GM04504 (cell line): ENCODE data around the gene UQCC3.
"Not testable (repeated sequence)": the region's sequence is repeated elsewhere in the genome, so short reads cannot be mapped to it uniquely, and the experiment has no call there.

Experiments
- DNase-seq: peaks from one replicate; pipeline ENCODE4 v3.0.0-alpha.2; 2012; ENCODE audit warnings: low read depth

Gene UQCC3, protein sequence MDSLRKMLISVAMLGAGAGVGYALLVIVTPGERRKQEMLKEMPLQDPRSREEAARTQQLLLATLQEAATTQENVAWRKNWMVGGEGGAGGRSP

DNA sequence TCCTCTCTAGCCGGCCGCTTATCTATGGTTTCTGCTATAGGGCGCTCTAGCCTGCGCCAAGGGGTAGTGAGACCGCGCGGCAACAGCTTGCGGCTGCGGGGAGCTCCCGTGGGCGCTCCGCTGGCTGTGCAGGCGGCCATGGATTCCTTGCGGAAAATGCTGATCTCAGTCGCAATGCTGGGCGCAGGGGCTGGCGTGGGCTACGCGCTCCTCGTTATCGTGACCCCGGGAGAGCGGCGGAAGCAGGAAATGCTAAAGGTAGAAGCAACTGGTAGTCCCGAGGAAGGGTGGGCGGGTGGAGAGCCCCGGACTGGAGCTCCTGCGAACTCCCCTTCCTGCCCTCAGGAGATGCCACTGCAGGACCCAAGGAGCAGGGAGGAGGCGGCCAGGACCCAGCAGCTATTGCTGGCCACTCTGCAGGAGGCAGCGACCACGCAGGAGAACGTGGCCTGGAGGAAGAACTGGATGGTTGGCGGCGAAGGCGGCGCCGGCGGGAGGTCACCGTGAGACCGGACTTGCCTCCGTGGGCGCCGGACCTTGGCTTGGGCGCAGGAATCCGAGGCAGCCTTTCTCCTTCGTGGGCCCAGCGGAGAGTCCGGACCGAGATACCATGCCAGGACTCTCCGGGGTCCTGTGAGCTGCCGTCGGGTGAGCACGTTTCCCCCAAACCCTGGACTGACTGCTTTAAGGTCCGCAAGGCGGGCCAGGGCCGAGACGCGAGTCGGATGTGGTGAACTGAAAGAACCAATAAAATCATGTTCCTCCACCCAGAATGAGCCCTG, at the start of gene UQCC3, which contains the start of gene LBHD1:
UQCC3 (plus strand) TSS at position 66 of the 782 bp plus-strand sequence; CDS start at position 139, 73 bp downstream.
LBHD1 (minus strand) TSS at position 660 of the 782 bp plus-strand sequence. CDS start 2,236 bp downstream, outside the sequence.
- peak; percentile 58 for DNase-seq

DNA sequence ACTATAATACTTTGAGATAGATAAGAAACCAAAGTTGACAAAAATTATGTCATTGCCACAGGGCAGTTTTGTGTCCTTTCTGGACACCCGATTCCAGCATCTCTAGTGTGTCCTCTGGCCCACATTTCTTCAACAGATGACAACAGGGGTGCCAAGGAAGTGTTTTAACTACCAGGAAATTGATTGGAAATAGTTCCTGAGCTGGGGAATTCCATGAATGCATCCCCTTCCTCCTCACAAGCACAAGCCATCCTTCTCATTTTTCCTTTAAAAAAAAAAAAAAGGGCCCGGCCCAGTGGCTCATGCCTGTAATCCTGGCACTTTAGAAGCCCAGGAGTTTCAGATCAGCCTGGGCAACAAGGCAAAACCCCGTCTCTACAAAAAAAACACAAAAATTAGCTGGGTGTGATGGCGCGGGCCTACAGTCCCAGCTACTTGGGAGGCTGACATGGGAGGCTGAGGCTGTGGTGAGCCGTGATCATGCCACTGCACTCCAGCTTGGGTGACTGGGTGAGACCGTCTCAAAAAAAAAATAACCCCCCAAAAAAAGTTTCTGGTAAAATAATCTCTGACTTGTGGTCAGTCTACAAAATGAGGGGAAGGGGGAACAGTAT, 48.9 kb upstream of the UQCC3 start:
- no peak for DNase-seq

GRCh38 chr11:62627713-62628112, 43.8 kb upstream of the UQCC3 start:
- no peak for DNase-seq

DNA sequence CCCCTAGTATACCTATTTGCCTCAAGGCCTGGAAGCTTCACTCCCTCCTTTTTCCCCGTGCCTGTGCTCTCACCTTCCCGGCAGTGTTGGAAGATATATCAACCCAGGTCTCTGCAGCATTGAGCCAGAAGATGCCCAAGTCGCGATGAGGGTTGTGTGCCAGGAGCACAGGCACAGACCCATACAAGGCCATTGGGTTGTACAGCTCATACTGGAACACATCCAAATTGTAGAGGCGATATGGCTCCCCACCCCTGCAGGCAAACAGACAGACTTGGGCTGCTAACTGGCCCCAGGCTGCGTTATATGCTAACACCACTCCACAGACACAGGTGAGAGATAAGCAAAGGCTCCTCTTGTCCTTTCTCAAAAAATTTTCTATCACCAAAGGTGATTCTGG, 39.0 kb upstream of the UQCC3 start:
- DNase-seq, result no peak

DNA sequence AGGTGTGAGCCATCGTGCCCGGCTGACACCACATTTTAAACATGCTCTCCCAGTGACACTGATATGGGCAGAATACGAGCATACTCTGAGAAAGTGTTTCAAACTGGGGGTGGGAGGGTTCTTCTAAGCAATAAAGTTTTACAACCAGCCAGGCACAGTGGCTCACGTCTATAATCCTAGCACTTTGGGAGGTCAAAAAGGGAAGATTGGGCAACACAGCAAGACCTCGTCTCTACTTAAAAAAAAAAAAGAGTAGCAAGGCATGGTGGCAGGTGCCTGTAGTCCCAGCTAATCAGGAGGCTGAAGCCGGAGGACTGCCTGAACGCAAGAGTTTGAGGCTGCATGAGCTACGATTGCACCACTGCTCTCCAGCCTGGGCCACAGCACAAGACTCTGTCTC, 27.3 kb upstream of the UQCC3 start:
- DNase-seq, result no peak

GRCh38 chr11:62645671-62645945, 25.9 kb upstream of the UQCC3 start:
- DNase-seq, result no peak

DNA sequence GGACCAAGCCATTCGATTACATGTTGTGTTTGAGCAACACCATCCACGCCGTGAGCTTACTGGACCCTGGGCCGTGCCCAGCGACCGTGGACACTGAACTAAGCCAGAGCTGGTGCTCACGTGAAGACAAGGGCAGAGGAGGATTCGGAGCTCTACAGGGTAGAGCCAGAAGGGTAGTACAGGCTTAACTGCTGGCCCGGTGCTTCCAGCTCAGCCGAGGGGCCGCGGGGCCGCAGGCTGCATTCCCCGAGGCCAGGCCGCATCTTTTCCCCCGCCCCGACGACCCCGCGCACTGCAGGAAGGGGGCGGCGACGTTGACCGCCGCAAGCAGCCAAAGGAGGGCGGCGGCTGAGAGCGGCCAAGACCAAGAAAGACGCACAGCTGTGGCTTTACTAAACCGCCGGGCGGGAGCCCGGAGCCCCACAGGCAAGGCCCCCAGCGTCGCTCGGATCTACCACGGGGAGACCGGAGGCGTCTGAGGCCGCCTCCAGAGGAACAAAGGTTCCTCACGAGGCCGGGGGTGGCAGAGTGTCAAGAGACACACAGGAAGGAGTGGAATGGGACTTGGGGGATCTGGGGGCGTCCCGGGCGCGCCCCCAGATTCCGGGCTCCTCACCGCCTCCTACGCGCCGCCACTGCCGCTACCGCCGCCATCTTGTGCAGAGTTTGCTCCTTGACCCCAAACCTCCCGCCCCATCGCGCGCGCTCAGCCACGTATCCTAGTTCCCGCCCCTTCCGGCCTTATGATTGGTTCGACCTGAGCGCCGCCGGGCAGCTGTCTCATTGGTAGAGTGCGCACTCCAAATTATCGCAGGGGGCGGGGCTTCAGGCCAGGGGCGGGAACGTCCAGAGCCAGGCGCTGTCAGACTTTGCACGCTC, 25.3 kb upstream of the UQCC3 start, which contains the start of gene GANAB:
GANAB (minus strand) TSS at position 668 of the 879 bp plus-strand sequence; CDS start at position 654, 14 bp downstream.
- DNase-seq, result peak; percentile 98

DNA sequence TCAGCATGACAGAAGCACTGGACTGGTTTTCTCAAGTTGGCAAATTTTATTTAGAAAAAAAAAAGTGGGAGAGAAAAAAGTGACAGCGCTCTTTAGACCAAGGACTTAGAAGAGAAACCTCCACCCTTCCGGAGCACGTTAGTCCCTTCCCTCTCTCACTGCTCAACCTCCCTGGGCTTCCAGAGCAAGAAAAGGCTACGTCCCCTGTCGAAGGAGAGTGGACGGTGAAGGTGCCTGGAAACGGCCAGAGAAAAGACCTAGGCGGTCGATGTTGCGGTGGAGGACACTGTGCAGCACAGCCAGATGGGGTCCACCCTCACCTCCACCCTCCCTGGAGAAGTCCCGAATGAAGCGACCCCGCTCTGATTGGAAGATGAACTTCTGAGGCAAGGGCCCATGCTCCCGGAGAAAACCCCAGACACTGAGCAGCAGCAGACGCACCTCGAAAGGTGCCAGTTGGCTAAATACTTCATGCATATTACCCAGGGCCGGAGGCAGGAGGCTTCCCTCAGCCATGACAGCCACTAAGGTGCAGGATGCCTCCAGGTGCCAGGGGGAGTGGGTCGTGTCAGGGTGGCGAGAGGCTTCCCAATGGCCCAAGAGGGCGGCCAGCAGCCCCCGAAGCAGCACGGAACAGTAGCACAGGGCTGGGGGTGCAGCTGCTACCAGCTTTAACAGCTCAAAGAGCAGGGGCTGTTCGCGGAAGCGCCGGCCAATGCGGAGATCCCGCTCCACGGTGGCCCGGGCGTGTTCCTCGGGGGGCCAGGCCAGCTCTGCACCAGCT, 24.5 kb upstream of the UQCC3 start:
- DNase-seq, result no peak

- peak; percentile 38 for DNase-seq
Measured at GRCh38 chr11:62647609-62648005, 23.9 kb upstream of the UQCC3 start.

DNA sequence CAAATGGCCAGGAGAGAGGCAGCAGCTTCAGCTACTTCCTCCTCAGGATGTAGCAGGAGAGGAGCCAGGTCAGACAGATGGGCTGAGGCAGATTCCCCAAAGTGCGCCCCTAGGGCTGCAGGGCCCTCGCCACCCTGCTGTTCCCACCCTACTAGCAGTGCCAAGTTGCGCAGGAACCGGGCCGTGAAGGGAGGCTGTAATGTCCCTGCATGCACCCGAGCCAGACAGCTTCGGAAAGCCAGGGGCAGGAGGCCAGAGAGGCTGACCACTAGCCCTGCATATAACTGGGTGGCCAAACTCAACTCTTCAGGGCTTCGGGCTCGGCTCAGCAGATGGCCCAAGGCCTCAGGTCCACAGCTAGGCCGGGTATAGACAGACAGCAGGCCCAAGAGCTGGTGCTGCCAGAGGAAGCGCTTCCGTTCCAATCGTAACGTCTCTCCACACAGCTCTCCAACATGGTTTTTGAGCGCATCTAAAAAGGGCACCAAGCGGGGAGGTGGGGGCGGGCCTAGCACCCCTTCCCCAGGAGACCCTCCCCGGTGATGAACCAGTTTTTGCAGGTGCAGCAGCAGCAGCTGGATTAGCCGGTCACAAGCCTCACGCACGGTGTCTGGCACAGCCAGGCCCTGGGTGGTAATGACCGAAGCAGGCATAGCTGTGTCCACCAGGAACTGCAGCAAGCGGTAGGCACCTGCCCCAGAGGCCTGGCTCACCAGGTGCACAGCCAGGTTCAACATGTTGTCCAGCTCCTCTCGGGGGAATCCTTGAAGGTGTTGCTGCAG, 23.1 kb upstream of the UQCC3 start:
- DNase-seq, result no peak

DNA sequence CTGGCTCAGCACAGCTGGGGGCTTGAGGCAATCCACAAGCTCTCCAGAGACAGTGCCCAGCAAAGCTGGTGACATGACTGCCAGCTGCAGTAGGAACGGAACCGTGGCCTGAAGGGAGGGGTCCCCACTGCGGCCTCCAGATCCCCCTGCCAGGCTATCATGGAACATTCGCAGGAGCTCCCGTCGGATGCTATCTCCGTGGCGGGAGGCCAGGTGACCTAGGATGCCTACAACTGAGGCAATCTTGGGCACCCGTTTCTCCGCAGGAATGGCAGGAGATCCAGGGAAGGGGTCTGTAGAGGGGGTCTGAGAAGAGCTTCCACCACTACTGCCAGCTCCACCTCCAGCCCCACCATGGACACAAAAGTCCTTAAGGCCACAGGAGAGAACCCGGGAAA, 22.5 kb upstream of the UQCC3 start:
- no peak for DNase-seq

DNA sequence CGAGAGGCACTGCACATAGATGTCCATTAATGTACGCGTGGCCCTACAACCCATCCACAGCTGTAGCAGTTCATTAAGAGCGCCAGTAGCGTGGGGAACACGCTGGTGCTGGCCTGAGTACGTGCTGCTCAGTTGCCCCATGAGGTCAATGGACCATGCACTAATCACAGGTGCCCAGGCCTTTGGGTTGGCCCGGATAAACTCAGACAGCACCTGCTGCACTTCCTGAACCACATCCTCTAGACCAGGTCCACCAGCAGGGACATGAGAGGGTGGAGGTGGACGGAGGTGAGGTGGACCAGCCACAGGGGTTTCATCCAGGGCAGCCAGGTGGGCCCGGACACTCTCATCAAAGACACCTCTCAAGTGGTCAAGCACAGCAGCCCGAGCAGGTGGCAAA, 22.0 kb upstream of the UQCC3 start:
- no peak for DNase-seq

GRCh38 chr11:62650283-62650682, 21.2 kb upstream of the UQCC3 start:
- not testable (repeated sequence) for DNase-seq

DNA sequence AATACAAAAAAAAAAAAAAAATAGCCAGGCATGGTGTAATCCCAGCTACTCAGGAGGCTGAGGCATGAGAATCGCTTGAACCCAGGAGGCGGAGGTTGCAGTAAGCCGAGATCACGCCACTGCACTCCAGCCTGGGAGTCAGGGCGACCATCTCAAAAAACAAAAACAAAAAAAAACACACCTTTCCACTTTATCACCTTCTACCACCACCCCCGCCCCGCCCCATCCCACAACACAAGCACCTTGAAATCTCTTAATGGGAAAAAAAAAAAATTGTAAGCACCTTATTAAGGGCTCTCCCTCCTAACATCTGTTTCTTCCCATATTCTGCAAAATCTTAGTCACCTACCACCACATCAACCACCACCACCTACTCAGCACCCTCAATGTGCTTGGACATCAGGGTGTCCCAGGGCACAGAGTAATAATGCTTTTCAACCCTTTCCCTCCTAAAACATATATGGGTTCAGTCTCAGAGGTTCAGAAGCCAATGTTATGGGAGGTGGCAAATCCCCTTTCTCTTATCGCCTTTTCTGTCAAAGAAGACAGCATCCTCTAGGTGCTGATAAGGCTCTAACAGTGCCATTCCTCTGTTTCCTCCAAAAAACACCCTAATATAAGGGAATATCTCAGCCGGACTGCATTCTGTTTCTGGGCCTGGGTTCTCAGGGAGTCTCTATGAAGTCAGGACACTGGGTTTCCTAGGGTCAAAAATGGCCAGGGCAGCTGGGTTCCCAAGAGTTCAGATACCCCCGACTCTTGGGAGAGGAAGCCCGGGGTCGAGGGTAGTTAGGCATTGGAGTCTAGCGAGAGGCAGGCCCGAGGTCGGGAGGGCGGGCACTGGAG, 19.1 kb upstream of the UQCC3 start:
- DNase-seq, result no peak

DNA sequence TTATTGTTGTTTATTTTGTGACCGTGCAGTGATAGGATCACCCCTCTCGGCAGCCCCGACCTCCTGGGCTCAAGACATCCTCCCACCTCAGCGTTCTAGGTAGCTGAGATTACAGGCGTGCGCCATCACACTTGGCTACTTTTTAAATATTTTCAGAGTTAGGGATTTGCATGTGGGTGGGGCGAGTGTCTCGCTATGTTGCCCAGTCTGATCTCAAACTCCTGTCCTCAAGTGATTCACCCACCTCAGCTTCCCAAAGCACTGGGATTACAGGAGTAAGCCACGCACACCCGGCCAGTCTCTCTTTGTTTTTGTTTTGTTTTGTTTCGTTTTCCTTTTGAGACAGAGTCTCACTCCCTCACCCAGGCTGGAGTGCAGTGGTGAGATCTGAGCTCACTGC, 17.2 kb upstream of the UQCC3 start:
- no peak for DNase-seq

DNA sequence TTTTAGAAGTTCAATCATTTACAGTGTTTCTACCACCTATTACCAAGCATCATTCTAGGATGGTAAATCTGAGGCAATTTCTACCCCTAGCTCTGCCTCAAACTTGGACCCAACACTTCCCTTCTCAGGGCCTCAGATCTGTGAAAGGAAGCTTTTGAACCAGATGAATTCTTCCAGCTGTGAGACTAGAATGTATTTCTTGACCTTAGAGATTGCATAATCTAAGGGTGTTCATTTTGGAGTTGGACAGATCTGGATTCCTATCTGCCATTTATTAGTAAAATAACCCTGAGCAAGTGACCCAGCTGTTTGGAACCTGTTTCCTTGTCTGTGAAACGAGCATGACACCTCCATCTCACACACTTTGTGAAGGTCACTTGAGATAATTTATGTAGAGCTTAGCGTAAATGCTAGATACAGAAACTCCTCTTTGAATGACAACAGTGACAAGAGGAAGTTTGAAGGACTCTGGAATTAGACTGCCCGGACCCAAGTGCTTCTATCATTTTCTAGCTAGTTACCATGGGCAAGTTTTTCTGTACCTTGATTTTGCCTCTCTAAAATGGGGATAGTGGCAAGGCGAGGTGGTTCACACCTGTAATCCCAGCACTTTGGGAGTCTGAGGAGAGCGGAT, 14.6 kb upstream of the UQCC3 start:
- DNase-seq, result no peak

DNA sequence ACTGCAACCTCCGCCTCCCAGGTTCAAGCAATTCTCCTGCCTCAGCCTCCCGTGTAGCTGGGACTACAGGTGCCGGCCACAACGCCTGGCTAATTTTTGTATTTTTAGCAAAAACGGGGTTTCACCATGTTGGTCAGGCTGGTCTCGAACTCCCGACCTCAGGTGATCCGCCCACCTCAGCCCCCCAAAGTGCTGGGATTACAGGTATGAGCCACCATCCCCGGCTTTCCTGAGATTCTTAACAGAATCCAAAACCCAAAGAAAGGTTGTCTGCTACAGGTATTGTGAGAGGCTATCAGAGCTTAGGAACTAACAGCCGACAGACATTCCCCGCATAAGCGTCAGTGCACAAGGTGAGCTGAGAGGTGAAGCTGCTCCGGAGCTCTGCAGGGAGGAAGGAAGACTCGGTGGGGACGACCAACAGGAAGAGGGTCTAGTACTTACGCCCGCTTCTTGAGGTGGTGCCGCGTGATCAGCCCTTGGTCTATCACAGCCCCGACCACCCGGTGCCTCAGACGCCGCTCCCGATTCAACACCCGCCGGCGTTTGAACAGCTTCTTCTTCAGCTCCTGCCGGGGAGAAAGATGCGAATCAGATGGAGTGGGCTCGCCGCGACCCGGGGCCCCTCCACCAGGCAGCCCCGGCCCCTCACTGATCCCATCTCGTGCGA, 6.9 kb upstream of the UQCC3 start:
- no peak for DNase-seq

- DNase-seq, result peak; percentile 87
Measured at GRCh38 chr11:62665075-62665598, 6.3 kb upstream of the UQCC3 start, which contains the start of the genes C11orf98 and CSKMT. TSS of gene C11orf98 (minus strand) at chr11:62665210. CDS start at chr11:62665169, 41 bp downstream. TSS of gene CSKMT (plus strand) at chr11:62665312. CDS start at chr11:62665880, 568 bp downstream.
